PC-3 (cell line): ENCODE data around the gene TINCR.

ENCODE experiments used
- CTCF ChIP-seq: fragments of 300-600 bp; sonication (generic); conservative IDR thresholded peaks from 2 replicates; pipeline ENCODE4 v1.5.1; 2017; ENCODE audit warnings: antibody characterized with exemption, low read depth, mild to moderate bottlenecking, low read length
- EZH2 ChIP-seq: fragments of 300-600 bp; sonication (generic); IDR thresholded peaks from one replicate; pipeline ENCODE4 v1.6.1; 2017; ENCODE audit warnings: antibody characterized with exemption, mild to moderate bottlenecking, low read length; ENCODE audit not compliant: unreplicated experiment

- TF ChIP-seq CTCF, result no peak
- no peak for TF ChIP-seq EZH2
Observed at GRCh38 chr19:5560156-5560555, 7.6 kb downstream of the TINCR start.
